Gastroesophageal sphincter (tissue), 4 donors: Measurements from ENCODE around the gene PDXK. TPM values are rescaled to one million over a fixed set of nuclear protein-coding genes. Genes with fewer than 3 reads are reported as not detected.
"Not testable (repeated sequence)": the region's sequence is repeated elsewhere in the genome, so short reads cannot be mapped to it uniquely, and the experiment has no call there.

ENCODE experiments used
- ATAC-seq: fragments of 150-250 bp; one replicate; pipeline ENCODE4 v1.9.1; 2016; ENCODE audit warnings: mild to moderate bottlenecking, moderate library complexity
- H3K27ac ChIP-seq, 4 donors: fragments of 200-600 bp; sonication (generic) in 3 of 4; 1 replicate in 3 of 4; 2 replicates in 1 of 4; pipeline ENCODE4 v1.5.1; 2016 to 2019
- H3K27me3 ChIP-seq: fragments of 200-600 bp; sonication (generic); one replicate; pipeline ENCODE4 v1.5.1; 2019
- H3K36me3 ChIP-seq, 2 donors: fragments of 200-600 bp; sonication (generic); one replicate each; pipeline ENCODE4 v1.5.1; 2019; ENCODE audit warnings: control low read depth in 1 of 2
- H3K4me1 ChIP-seq, 3 donors: fragments of 200-600 bp; sonication (generic); 1 replicate in 2 of 3; 2 replicates in 1 of 3; pipeline ENCODE4 v1.5.1; 2016 to 2019; ENCODE audit warnings: control low read depth in 2 of 3
- H3K4me3 ChIP-seq, 2 donors: fragments of 200-600 bp; sonication (generic); one replicate each; pipeline ENCODE4 v1.5.1; 2019; ENCODE audit warnings: mild to moderate bottlenecking in 1 of 2, moderate library complexity in 1 of 2
- H3K9me3 ChIP-seq, 3 donors: fragments of 200-600 bp; sonication (generic); one replicate each; pipeline ENCODE4 v1.5.1; 2017 to 2019; ENCODE audit warnings: control low read depth in 2 of 3
- CTCF ChIP-seq, 4 experiments: fragments of 200-600 bp in 2 of 4; fragments of 450-650 bp in 2 of 4; sonication (generic) in 1 of 4; IDR thresholded peaks; one replicate each; pipeline ENCODE4 v1.5.1; 2017 to 2019; ENCODE audit warnings: antibody characterized with exemption in 4 of 4, mild to moderate bottlenecking in 2 of 4, moderate library complexity in 2 of 4
- EP300 ChIP-seq: sonication (generic); formaldehyde crosslinking; IDR thresholded peaks from one replicate; pipeline ENCODE4 v1.6.1; 2017; ENCODE audit warnings: antibody characterized with exemption, mild to moderate bottlenecking
- POLR2A ChIP-seq, 2 donors: fragments of 450-650 bp; IDR thresholded peaks; one replicate each; pipeline ENCODE4 v1.6.1; 2017; ENCODE audit warnings: antibody characterized with exemption in 2 of 2, mild to moderate bottlenecking in 2 of 2, moderate library complexity in 1 of 2
- POLR2AphosphoS5 ChIP-seq: sonication (generic); formaldehyde crosslinking; IDR thresholded peaks from one replicate; pipeline ENCODE4 v1.6.1; 2017; ENCODE audit warnings: antibody characterized with exemption
- WGBS, 2 donors: methylation state at CpG; one replicate each; pipeline ENCODE4 v1.1.5; 2018; ENCODE audit warnings: low coverage in 1 of 2; 5-methylcytosine and 5-hydroxymethylcytosine counted together
- total RNA-seq, 4 donors: library from RNA; depleted of rRNA; stranded (reverse); fragments of >200 nt; gene quantifications; one replicate each; pipeline ENCODE4 v1.1.0, GENCODE V29; 2016

The PDXK gene
- total RNA-seq, 4 donors from 2014 or later, result 24.4 to 42.2 (median 33.0) TPM

GRCh38 chr21:43697758-43698643 is 20.9 kb upstream of the PDXK start:
- ATAC-seq, result no peak
- H3K9me3 ChIP-seq, result no peaks in the 10 kb centered on the region
- H3K4me3 ChIP-seq, result no peak overlapping the region
- 92 to 100% methylated on average over 1 to 8 of the region's 11 CpGs for WGBS, 2 donors
- no peak for TF ChIP-seq CTCF (IDR thresholded peaks at IDR 0.05)
- peaks cover 9% of the 10 kb centered on the region for H3K27me3 ChIP-seq
- no peaks in the 10 kb centered on the region for H3K4me1 ChIP-seq
- no peak overlapping the region for H3K27ac ChIP-seq
- H3K36me3 ChIP-seq, result peaks cover 0 to 39% of the 10 kb centered on the region in 2 donors

GRCh38 chr21:43699492-43699777 is 19.5 kb upstream of the PDXK start:
- not testable (repeated sequence) for ATAC-seq, H3K4me3 ChIP-seq, H3K9me3 ChIP-seq, H3K4me1 ChIP-seq, H3K27ac ChIP-seq
- peaks cover 0 to 25% of the 10 kb centered on the region in 2 donors for H3K36me3 ChIP-seq
- 84 to 95% methylated on average over 2 to 4 of the region's 5 CpGs for WGBS, 2 donors
- H3K27me3 ChIP-seq, result peaks cover 12% of the 10 kb centered on the region

DNA sequence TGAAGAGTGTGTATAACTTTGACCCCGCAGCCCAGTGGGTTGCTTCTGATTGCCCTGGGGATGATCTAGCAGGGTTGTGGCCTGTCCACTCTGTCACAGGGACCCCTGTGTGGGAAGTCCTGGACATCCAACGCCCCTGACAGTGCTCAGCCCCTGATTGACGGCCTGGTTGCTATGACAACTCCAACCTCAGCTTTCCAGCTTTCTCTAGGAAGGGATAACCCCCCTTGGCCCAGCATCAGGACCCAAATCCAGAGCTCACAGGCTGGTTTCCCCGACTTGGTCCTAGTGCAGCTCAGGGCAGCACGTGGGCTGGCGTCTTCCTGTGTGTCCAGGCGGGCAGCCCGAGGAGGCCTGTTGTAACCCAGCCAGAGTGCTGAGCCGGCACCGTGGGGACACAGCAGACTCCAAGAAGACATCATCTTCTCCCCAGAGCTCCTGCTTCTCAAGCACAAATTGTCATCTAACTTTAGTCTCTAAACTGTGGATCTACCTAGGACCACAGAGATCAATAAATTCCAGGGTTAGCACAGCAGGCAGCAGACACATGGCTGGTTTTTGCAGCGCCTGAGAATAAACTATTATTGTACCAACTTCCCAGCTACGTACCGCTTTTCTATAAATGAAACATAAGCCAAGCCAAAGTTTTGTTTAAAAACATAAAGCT is 18.9 kb upstream of the PDXK start:
- no peaks in the 10 kb centered on the region for H3K4me1 ChIP-seq
- H3K27ac ChIP-seq, result no peak overlapping the region
- peaks cover 12% of the 10 kb centered on the region for H3K27me3 ChIP-seq
- H3K9me3 ChIP-seq, result no peaks in the 10 kb centered on the region
- peaks cover 0 to 19% of the 10 kb centered on the region in 2 donors for H3K36me3 ChIP-seq
- WGBS, 2 donors, result 72 to 74% methylated on average over 3 to 4 of the region's 13 CpGs
- TF ChIP-seq POLR2A (IDR thresholded peaks at IDR 0.05) (no peak), POLR2AphosphoS5 (no peak), EP300 (no peak), CTCF (IDR thresholded peaks at IDR 0.05) (no peak)
- H3K4me3 ChIP-seq, result no peak overlapping the region
- no peak for ATAC-seq

DNA sequence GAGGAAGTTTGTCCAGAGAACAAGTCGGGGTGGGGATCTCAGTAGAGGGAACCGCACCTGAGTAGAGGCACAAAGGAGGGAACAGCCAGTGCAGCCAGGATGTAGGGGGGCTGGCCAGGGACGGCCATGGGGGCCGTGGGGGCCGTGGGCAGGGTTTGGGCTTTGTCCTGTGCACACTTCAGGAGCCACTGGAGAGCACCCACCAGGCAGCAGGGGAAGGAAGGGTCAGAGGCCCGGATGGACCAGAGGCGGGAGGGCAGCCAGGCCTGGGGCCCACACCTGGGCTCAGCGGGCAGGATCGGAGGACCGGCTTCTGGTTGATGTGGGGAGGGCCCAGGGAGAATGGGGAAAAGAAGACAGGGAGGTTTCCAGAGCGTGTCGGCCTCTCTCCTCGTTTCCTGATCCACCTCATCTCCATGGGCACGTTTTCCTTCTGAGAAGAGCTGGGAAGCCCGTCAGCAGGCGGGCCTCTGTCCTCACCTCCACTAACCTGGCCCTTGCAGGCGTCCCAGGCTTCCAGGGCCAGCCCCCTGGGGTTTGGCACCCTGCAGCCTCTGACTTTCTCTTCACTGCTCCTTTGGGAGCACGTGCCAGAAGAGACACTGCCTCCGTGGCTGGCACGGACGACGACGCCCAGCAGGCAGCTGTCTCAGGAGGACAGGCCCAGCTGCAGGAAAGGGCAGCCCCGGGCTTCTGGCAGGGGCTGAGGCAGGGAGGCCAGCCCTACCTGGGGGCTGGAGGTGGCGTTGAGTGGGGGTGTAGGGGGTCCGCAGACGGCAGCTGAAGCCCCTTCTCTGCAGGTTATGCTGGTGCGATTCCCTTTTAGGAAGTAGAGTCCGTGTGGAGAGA is 16.8 kb upstream of the PDXK start:
- Histone ChIP-seq H3K36me3 (peaks cover 0 to under 1% of the 10 kb centered on the region in 2 donors), H3K9me3 (no peaks in the 10 kb centered on the region), H3K27ac (no peak overlapping the region), H3K27me3 (peaks cover 12% of the 10 kb centered on the region), H3K4me3 (no peak overlapping the region), H3K4me1 (no peaks in the 10 kb centered on the region)
- no peak for TF ChIP-seq POLR2AphosphoS5
- WGBS, 2 donors, result 54% methylated on average over 4 of the region's 29 CpGs; no CpG with 5 or more reads in 1 of the 2 donors
- no peak for ATAC-seq

DNA sequence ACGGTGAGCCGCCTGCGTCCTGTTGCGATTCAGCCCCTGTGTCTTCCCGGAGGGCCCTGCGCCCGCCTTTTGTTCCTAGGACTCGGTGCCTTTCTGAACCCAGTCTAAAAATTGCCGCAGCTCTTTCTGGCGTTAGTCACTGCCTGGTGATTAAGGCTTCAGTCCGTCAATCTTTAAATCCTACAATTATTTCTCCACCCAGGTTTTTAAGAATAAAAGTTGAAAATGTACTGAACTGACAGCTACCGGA is 16.2 kb upstream of the PDXK start:
- Histone ChIP-seq H3K27ac (no peak overlapping the region), H3K4me1 (no peaks in the 10 kb centered on the region), H3K27me3 (peaks cover 12% of the 10 kb centered on the region), H3K4me3 (no peak overlapping the region), H3K36me3 (no peaks in the 10 kb centered on the region), H3K9me3 (no peaks in the 10 kb centered on the region)
- no peak for TF ChIP-seq POLR2A (IDR thresholded peaks at IDR 0.05)
- no peak for TF ChIP-seq EP300
- no peak for TF ChIP-seq POLR2AphosphoS5
- TF ChIP-seq CTCF (IDR thresholded peaks at IDR 0.05), result no peak
- WGBS, 2 donors, result 22 to 38% methylated on average over 1 to 5 of the region's 12 CpGs
- no peak for ATAC-seq
